ENCODE data around the gene ERLIN1. TPM values are rescaled to one million over a fixed set of nuclear protein-coding genes. Genes with fewer than 3 reads are reported as not detected.

Gene ERLIN1
- total and polyA plus RNA-seq, 7 donors: 7.4 to 28.4 (median 10.9) TPM

DNA sequence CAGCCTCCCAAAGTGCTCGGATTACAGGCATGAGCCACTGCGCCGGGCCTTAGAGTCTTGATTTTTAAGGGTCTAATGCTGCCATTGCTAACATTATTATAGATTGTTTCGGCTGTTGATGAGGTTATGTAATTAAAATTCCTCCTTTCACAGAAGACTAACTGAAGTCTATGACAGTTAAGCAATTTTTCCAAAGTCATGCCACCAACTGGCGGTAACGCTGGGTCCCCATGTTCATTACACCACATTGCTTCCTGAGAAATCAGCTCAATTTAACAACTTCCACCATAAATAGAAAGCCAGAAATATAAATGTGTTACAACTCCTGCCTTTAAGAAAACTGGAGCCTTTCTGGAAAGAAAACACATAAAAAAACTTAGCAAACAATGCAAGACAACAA lies 3.5 kb downstream of the ERLIN1 start:
- intact Hi-C loops (cut with DNase I): loop anchor here (10.0 kb wide), 1 partner anchor 337 kb away; no protein-coding TSS in a partner anchor
- Histone ChIP-seq H3K4me1 (peaks cover 0 to 21% (median 19%) of the 10 kb centered on the region in 4 donors), H3K27me3 (no peaks in the 10 kb centered on the region), H3K4me3 (no peak overlapping the region), H3K27ac (no peak overlapping the region), H3K9me3 (no peaks in the 10 kb centered on the region), H3K36me3 (peaks cover 0 to 51% (median 2%) of the 10 kb centered on the region in 4 donors)
- no peak for DNase-seq
- TF ChIP-seq POLR2AphosphoS5 (IDR thresholded peaks at IDR 0.05): no peak
- TF ChIP-seq POLR2A (IDR thresholded peaks at IDR 0.05): no peak
- TF ChIP-seq EP300 (IDR thresholded peaks at IDR 0.05): no peak
- no peak for TF ChIP-seq CTCF (IDR thresholded peaks at IDR 0.05)
- 88 to 94% methylated on average over 6 of the region's 6 CpGs for WGBS, 2 donors

- H3K27me3 ChIP-seq: no peaks in the 10 kb centered on the region
- intact Hi-C loops (cut with DNase I): no loop called here
- no peak for TF ChIP-seq CTCF (IDR thresholded peaks at IDR 0.05)
- no peak for TF ChIP-seq POLR2A (IDR thresholded peaks at IDR 0.05)
- TF ChIP-seq POLR2AphosphoS5 (IDR thresholded peaks at IDR 0.05): no peak
- TF ChIP-seq EP300 (IDR thresholded peaks at IDR 0.05): no peak
- WGBS, 2 donors: 33 to 56% methylated on average over 1 of the region's 1 CpG
- H3K9me3 ChIP-seq: no peaks in the 10 kb centered on the region
- H3K4me3 ChIP-seq: no peak overlapping the region
- DNase-seq: no peak
- peaks cover 7 to 93% (median 15%) of the 10 kb centered on the region in 4 donors for H3K36me3 ChIP-seq
- no peak overlapping the region for H3K27ac ChIP-seq
- H3K4me1 ChIP-seq: no peaks in the 10 kb centered on the region
Measured at GRCh38 chr10:100175875-100176274, 10.0 kb downstream of the ERLIN1 start.

DNA sequence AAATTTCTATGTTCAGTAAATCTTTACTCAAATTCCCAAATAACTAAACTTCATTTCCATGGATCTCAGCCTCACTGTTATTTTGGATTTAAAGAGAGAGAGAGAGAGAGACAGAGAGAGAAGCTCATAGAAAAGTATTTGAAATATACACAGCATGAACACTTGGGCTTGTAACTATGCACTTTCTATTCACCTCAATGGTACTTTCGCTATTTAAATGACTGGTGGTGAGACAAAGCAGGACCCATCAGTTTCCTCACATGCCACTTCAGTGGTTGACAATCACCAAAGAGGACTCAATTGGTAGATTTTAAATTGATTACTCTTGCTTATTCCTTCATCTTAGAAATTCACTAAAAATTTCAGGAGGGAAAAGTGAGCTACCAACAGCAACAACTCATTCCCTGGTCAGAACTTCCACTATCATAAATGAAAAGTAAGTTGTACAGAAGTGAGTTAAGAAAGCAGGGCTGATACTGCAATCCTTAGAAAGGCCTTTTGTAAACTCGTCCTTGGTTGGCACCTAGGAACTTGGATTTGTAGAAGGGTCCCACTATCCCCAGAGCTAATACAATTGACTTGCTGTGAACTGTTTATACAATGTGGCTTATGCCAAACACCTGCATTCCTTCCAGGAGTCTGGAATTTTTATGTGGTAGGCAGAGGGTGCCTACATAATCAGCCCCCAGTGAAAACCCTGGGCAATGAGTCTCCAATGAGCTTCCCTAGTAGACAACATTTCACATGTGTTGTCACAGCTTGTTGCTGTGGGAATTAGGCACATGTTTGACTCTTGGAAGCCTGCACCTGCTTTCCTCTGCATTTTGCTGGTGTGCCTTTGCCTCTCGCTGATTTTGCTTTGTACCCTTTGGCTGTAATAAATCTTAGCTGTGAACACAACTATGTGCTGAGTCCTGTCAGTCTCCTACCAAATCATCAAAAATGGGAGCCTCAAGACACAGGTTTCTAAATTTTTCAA lies 10.8 kb downstream of the ERLIN1 start:
- Histone ChIP-seq H3K27me3 (no peaks in the 10 kb centered on the region), H3K9me3 (no peaks in the 10 kb centered on the region), H3K4me3 (no peak overlapping the region), H3K36me3 (peaks cover 7 to 93% (median 17%) of the 10 kb centered on the region in 4 donors), H3K27ac (no peak overlapping the region), H3K4me1 (no peaks in the 10 kb centered on the region)
- no peak for TF ChIP-seq CTCF (IDR thresholded peaks at IDR 0.05)
- no peak for TF ChIP-seq EP300 (IDR thresholded peaks at IDR 0.05)
- no peak for TF ChIP-seq POLR2AphosphoS5 (IDR thresholded peaks at IDR 0.05)
- no peak for TF ChIP-seq POLR2A (IDR thresholded peaks at IDR 0.05)
- 82 to 84% methylated on average over 3 of the region's 3 CpGs for WGBS, 2 donors
- no peak for DNase-seq
- intact Hi-C loops (cut with DNase I): no loop called here

DNA sequence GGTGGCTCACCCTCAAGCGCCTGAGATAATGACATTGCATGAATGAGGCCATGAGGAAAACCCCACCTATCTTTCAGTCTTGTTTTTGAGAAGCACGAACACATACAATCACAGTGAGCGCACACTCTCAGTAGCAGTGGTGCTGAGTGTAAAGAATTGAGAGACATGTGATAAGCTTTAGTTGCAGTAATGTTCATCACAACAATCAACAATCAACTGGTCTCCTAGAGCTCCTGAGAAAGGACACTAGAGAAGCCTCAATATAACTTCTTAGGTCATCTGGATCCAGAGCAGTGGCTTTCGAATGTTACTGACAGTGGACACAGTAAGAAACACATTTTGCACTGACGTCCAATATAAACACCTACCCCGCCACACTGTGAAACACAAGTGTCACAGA lies 12.8 kb downstream of the ERLIN1 start:
- 95 to 96% methylated on average over 6 of the region's 6 CpGs for WGBS, 2 donors
- peaks cover 3 to 74% (median 17%) of the 10 kb centered on the region in 4 donors for H3K36me3 ChIP-seq

More for the DNA sequence above, 12.8 kb downstream of the ERLIN1 start:
- no peaks in the 10 kb centered on the region for H3K27me3 ChIP-seq
- intact Hi-C loops (cut with DNase I): no loop called here
- no peaks in the 10 kb centered on the region for H3K9me3 ChIP-seq
- no peak overlapping the region for H3K4me3 ChIP-seq
- DNase-seq: no peak
- TF ChIP-seq POLR2AphosphoS5 (IDR thresholded peaks at IDR 0.05): no peak
- no peak for TF ChIP-seq POLR2A (IDR thresholded peaks at IDR 0.05)
- no peak for TF ChIP-seq CTCF (IDR thresholded peaks at IDR 0.05)
- TF ChIP-seq EP300 (IDR thresholded peaks at IDR 0.05): no peak
- no peak overlapping the region for H3K27ac ChIP-seq
- H3K4me1 ChIP-seq: no peaks in the 10 kb centered on the region
